Measurements from ENCODE around the gene CANT1.

GRCh38 chr17:79006794-79007503 is 2.6 kb downstream of the CANT1 start:
- TF ChIP-seq EZH2 (IDR thresholded peaks at IDR 0.05; ENCODE audit: low read depth) (no peak), CTCF (conservative IDR thresholded peaks at IDR 0.05) (no peak)

Data from PC-9 (cell line).